K562 (cell line): Measurements from ENCODE around the gene E2F2. TPM values are rescaled to one million over a fixed set of nuclear protein-coding genes. Genes with fewer than 3 reads are reported as not detected.

Source experiments
- ATAC-seq: fragments of 200-7000 bp; cut with Tn5 transposase; 3 replicates; pipeline ENCODE4 v1.9.1; 2020; ENCODE audit warnings: moderate library complexity
- BruUV-seq: library from RNA; stranded (reverse); fragments of 400-500 nt; replicated peaks from 2 replicates; lab custom pipeline; 2021; lab: Mats Ljungman, UMichigan
- CTCF ChIA-PET: fragments of 300-600 bp; formaldehyde crosslinking; extraction: SDS; loops from one replicate; lab custom pipeline; 2021; ENCODE audit warnings: low intra/inter-chr PET ratio; lab: Yijun Ruan, JAX
- POLR2A ChIA-PET: fragments of 300-600, 350-650 bp; sonication (Branson Sonifier 250); formaldehyde crosslinking; extraction: SDS; loops from one replicate; lab custom pipeline; 2021; ENCODE audit warnings: antibody characterized with exemption, inconsistent platforms; lab: Yijun Ruan, JAX
- DNase-seq, 4 experiments: peaks; one replicate each; pipeline versions ENCODE4 v3.0.0 to v3.0.0-alpha.2; 2011 to 2018; ENCODE audit warnings: low spot score in 3 of 4, mixed read lengths in 3 of 4; ENCODE audit errors: extremely low read depth in 1 of 4
- FAIRE-seq: peaks from 2 replicates; lab custom pipeline; 2011; peaks lifted over from hg19 to GRCh38; lab: Jason Lieb, UNC
- H2AFZ ChIP-seq: 2 replicates; pipeline ENCODE4 v1.6.0; 2011; ENCODE audit warnings: low read depth, low read length, control low read depth, inconsistent platforms
- H3K27ac ChIP-seq: fragments of 200-600 bp; 3 replicates; pipeline ENCODE4 v1.8.0; 2011; ENCODE audit warnings: low read depth, mild to moderate bottlenecking, control low read depth, inconsistent platforms, low read length, moderate library complexity, mixed read lengths; ENCODE audit errors: extremely low read depth
- H3K27me3 ChIP-seq, 2 experiments: fragments of 300-600 bp in 1 of 2; 2 replicates in 1 of 2; 3 replicates in 1 of 2; pipeline versions ENCODE4 v1.6.0 to v1.8.0; 2011; ENCODE audit warnings: inconsistent platforms in 2 of 2, low read length in 2 of 2, mild to moderate bottlenecking in 1 of 2, mixed read lengths in 1 of 2, moderate library complexity in 1 of 2; ENCODE audit not compliant: control insufficient read depth in 2 of 2, insufficient read depth in 2 of 2
- H3K36me3 ChIP-seq: fragments of 300-600 bp; 3 replicates; pipeline ENCODE4 v1.8.0; 2011; ENCODE audit warnings: mild to moderate bottlenecking, low read length, inconsistent platforms; ENCODE audit not compliant: control insufficient read depth, insufficient read depth
- H3K4me1 ChIP-seq, 2 experiments: fragments of 200-600 bp in 1 of 2; replicated peaks in 1 of 2; 2 replicates in 1 of 2; 3 replicates in 1 of 2; pipeline versions ENCODE4 v1.5.1 to v1.8.0; 2011; ENCODE audit warnings: inconsistent platforms in 2 of 2, low read length in 2 of 2, mild to moderate bottlenecking in 1 of 2, mixed read lengths in 1 of 2, moderate library complexity in 1 of 2; ENCODE audit not compliant: control insufficient read depth in 2 of 2, insufficient read depth in 2 of 2
- H3K4me2 ChIP-seq: 2 replicates; pipeline ENCODE4 v1.6.1; 2011; ENCODE audit warnings: low read length, control low read depth, inconsistent platforms, mixed read lengths; ENCODE audit not compliant: insufficient read depth
- H3K4me3 ChIP-seq: fragments of 200-600 bp; sonication (generic), shearing (Covaris generic); 2 replicates; pipeline ENCODE4 v1.5.1; 2016; ENCODE audit warnings: control low read depth, inconsistent platforms
- H3K79me2 ChIP-seq: fragments of 200-600 bp; 3 replicates; pipeline ENCODE4 v1.8.0; 2011; ENCODE audit warnings: low read length, inconsistent platforms; ENCODE audit not compliant: control insufficient read depth, insufficient read depth
- H3K9ac ChIP-seq, 2 experiments: 2 replicates each; pipeline versions ENCODE4 v1.6.0 to v1.6.1; 2011; ENCODE audit warnings: low read depth in 2 of 2, low read length in 2 of 2, control low read depth in 1 of 2, inconsistent platforms in 1 of 2, mild to moderate bottlenecking in 1 of 2, mixed read lengths in 1 of 2; ENCODE audit not compliant: insufficient read depth in 1 of 2
- H3K9me1 ChIP-seq: one replicate; pipeline ENCODE4 v1.6.0; 2011; ENCODE audit warnings: inconsistent platforms, mild to moderate bottlenecking, low read length, moderate library complexity; ENCODE audit not compliant: control insufficient read depth, insufficient read depth
- H3K9me3 ChIP-seq: replicated peaks from 2 replicates; pipeline ENCODE4 v1.5.1; 2011; ENCODE audit warnings: low read depth, low read length, inconsistent platforms; ENCODE audit not compliant: control insufficient read depth, insufficient read depth
- H4K20me1 ChIP-seq: replicated peaks from 2 replicates; pipeline ENCODE4 v1.6.1; 2011; ENCODE audit warnings: low read length, inconsistent platforms, mixed read lengths; ENCODE audit not compliant: control insufficient read depth, insufficient read depth
- CBFA2T3 ChIP-seq: fragments of 450-650 bp; IDR thresholded peaks from 2 replicates; pipeline ENCODE4 v1.6.1; 2017
- DPF2 ChIP-seq: fragments of 450-650 bp; IDR thresholded peaks from 2 replicates; pipeline ENCODE4 v1.6.1; 2016
- GTF2E2 ChIP-seq: fragments of 200-800 bp; sonication (Bioruptor generic); IDR thresholded peaks from 2 replicates; pipeline ENCODE4 v1.6.1; 2016; ENCODE audit warnings: missing genetic modification characterization, missing compliant biosample characterization
- L3MBTL2 ChIP-seq: fragments of 450-650 bp; IDR thresholded peaks from 2 replicates; pipeline ENCODE4 v1.6.1; 2016; ENCODE audit warnings: mild to moderate bottlenecking, moderate library complexity
- MEF2A ChIP-seq: IDR thresholded peaks from 2 replicates; pipeline ENCODE4 v1.6.1; 2011; ENCODE audit warnings: low read depth, mild to moderate bottlenecking, low read length, moderate library complexity; ENCODE audit not compliant: control insufficient read depth
- MEF2D ChIP-seq: conservative IDR thresholded peaks from 2 replicates; pipeline ENCODE4 v1.6.1; 2016; ENCODE audit warnings: low read depth, missing genetic modification characterization, missing compliant biosample characterization
- PRDM10 ChIP-seq: fragments of 450-650 bp; IDR thresholded peaks from 2 replicates; pipeline ENCODE4 v1.6.1; 2018; ENCODE audit not compliant: partially characterized antibody
- SMARCA4 ChIP-seq: fragments of 450-650 bp; IDR thresholded peaks from 2 replicates; pipeline ENCODE4 v1.6.1; 2016
- ZNF175 ChIP-seq: fragments of 200-800 bp; sonication (Bioruptor generic); IDR thresholded peaks from 2 replicates; pipeline ENCODE4 v1.6.1; 2016; ENCODE audit warnings: low read depth, mild to moderate bottlenecking, missing genetic modification characterization, missing compliant biosample characterization
- ZNF436 ChIP-seq: fragments of 250-450, 450-650 bp; sonication (Bioruptor Pico); formaldehyde crosslinking; IDR thresholded peaks from 2 replicates; pipeline ENCODE4 v1.7.0; 2020; ENCODE audit warnings: mild to moderate bottlenecking
- WGBS: fragments of 100-300 bp; shearing (Covaris generic); methylation state at CpG from one replicate; pipeline ENCODE4 v1.1.6; 2016; ENCODE audit warnings: low coverage, mixed read lengths; ENCODE audit not compliant: insufficient coverage; ENCODE audit errors: missing lambda C conversion rate; 5-methylcytosine and 5-hydroxymethylcytosine counted together
- in situ Hi-C: fragments of 300-500 bp; cut with MboI; formaldehyde crosslinking; loops from 4 replicates; pipeline ENCODE4 v1.15.0; 2018; ENCODE audit warnings: inconsistent platforms, mixed read lengths
- intact Hi-C: fragments of 100-400 bp; cut with micrococcal nuclease; formaldehyde crosslinking; loops from 2 replicates; pipeline ENCODE4 v1.14.2; 2022
- polyA plus RNA-seq, 8 experiments: library from polyadenylated mRNA; depleted of rRNA in 4 of 8; stranded (reverse) in 5 of 8; unstranded in 3 of 8; fragments of >200 nt; fragmentation: Nextera tagmentation in 2 of 8; fragmentation: Illumina TruSeq in 1 of 8; extraction: Ambion mirVana in 2 of 8; extraction: Trizol in 1 of 8; gene quantifications; 2 replicates each; pipeline versions ENCODE4 v1.2.1 to v1.2.3, GENCODE V29; 2011 to 2014; ENCODE audit warnings: inconsistent platforms in 1 of 8, missing spikeins in 1 of 8
- total RNA-seq, 7 experiments: library from RNA; depleted of rRNA in 6 of 7; stranded (reverse); fragments of >200 nt in 6 of 7; fragmentation: Illumina TruSeq in 2 of 7; extraction: Trizol in 2 of 7; gene quantifications; 2 replicates each; pipeline versions ENCODE4 v1.2.1 to v1.2.3, GENCODE V29; 2011 to 2021; ENCODE audit warnings: low replicate concordance in 1 of 7

Gene E2F2
- total and polyA plus RNA-seq, 9 of the 15 experiments (the other 6 are each of a cell fraction or from before 2014, with no cell fraction given): 3.1 to 25.3 (median 11.4) TPM

GRCh38 chr1:23577056-23578004 lies 46.3 kb upstream of the E2F2 start:
- no TSS peak for BruUV-seq
- no peaks in the 10 kb centered on the region for H3K79me2 ChIP-seq
- POLR2A ChIA-PET: interaction anchor here (0.6 to 1.7 kb wide), 7 partner anchors 9 to 47 kb away, joined by 3 to 10 read pairs (median 4); no protein-coding TSS in a partner anchor
- intact Hi-C loops: no loop called here
- H3K9ac ChIP-seq: peak overlapping the region in 1 of 2 experiments; percentile 3; a peak in 1 of 4 replicates
- no peaks in the 10 kb centered on the region for H3K9me1 ChIP-seq
- peaks cover 3 to 10% of the 10 kb centered on the region in 2 experiments for H3K4me1 ChIP-seq
- H3K4me3 ChIP-seq: no peak overlapping the region
- no peaks in the 10 kb centered on the region for H3K36me3 ChIP-seq
- H3K9me3 ChIP-seq: no peaks in the 10 kb centered on the region
- FAIRE-seq (peak; percentile 90), DNase-seq (peak; percentile 50 to 69 (median 56)), ATAC-seq (peak; percentile 75)
- WGBS: 26% methylated on average over 11 of the region's 11 CpGs
- H3K4me2 ChIP-seq: no peak overlapping the region
- H3K27me3 ChIP-seq: no peaks in the 10 kb centered on the region; a peak in 1 of 5 replicates
- CTCF ChIA-PET: no interaction called here
- in situ Hi-C loops: no loop called here
- peak overlapping the region; percentile 17; the same call in 1 of the 3 replicates for H3K27ac ChIP-seq
- no peaks in the 10 kb centered on the region for H4K20me1 ChIP-seq
- peak overlapping the region; percentile 64 for H2AFZ ChIP-seq
- TF ChIP-seq PRDM10 (peak; percentile 10), MEF2A (0 out of 2 replicates have a peak, but pooled peaks have one; percentile 55), GTF2E2 (tag) (0 out of 2 replicates have a peak, but pooled peaks have one; percentile 46), CBFA2T3 (peak; percentile 31; the same call in 1 of the 2 replicates), L3MBTL2 (peak; percentile 14; the same call in 1 of the 2 replicates), DPF2 (peak; percentile 67), SMARCA4 (peak; percentile 46; the same call in 1 of the 2 replicates), ZNF436 (CRISPR knock-in tag) (no peak), ZNF175 (no peak), MEF2D (peak; percentile 90)
